GM12878 (cell line): ENCODE results near the gene CARD18. TPM values are rescaled to one million over a fixed set of nuclear protein-coding genes. Genes with fewer than 3 reads are reported as not detected.

Experiments used
- ETV6 ChIP-seq, 2 experiments: fragments of 450-650 bp in 1 of 2; IDR thresholded peaks in 1 of 2; conservative IDR thresholded peaks in 1 of 2; 2 replicates each; pipeline ENCODE4 v1.6.1; 2014; ENCODE audit warnings: antibody characterized with exemption in 1 of 2, borderline replicate concordance in 1 of 2, low read depth in 1 of 2, mild to moderate bottlenecking in 1 of 2, moderate library complexity in 1 of 2
- HDAC6 ChIP-seq: fragments of 200-600 bp; sonication (generic); IDR thresholded peaks from one replicate; pipeline ENCODE4 v1.8.0; 2017; ENCODE audit warnings: antibody characterized with exemption; ENCODE audit not compliant: unreplicated experiment
- NRF1 ChIP-seq: conservative IDR thresholded peaks from 2 replicates; pipeline ENCODE4 v1.6.1; 2011; ENCODE audit warnings: mild to moderate bottlenecking, low read depth, low read length, improper control_type of control experiment
- POLR2AphosphoS2 ChIP-seq: IDR thresholded peaks from 2 replicates; pipeline ENCODE4 v1.6.1; 2011; ENCODE audit warnings: low read depth, mild to moderate bottlenecking, low read length, improper control_type of control experiment, moderate library complexity
- RAD21 ChIP-seq: IDR thresholded peaks from 2 replicates; pipeline ENCODE4 v1.6.1; 2011; ENCODE audit warnings: mild to moderate bottlenecking, low read depth, low read length, moderate library complexity; ENCODE audit not compliant: insufficient read depth
- WRNIP1 ChIP-seq: IDR thresholded peaks from 2 replicates; pipeline ENCODE4 v1.6.1; 2011; ENCODE audit warnings: low read depth, low read length, improper control_type of control experiment, borderline replicate concordance
- YBX1 ChIP-seq: fragments of 450-650 bp; IDR thresholded peaks from 2 replicates; pipeline ENCODE4 v1.6.1; 2016; ENCODE audit warnings: antibody characterized with exemption
- polyA plus RNA-seq, 11 experiments: library from polyadenylated mRNA; depleted of rRNA in 4 of 11; unstranded in 6 of 11; stranded (reverse) in 5 of 11; fragments of >200 nt; fragmentation: Nextera tagmentation in 4 of 11; fragmentation: Illumina TruSeq in 1 of 11; extraction: Ambion mirVana in 4 of 11; extraction: Trizol in 1 of 11; gene quantifications; 1 replicate in 1 of 11; 2 replicates in 10 of 11; pipeline versions ENCODE4 v1.2.1 to v1.2.3, GENCODE V29; 2011 to 2016; ENCODE audit warnings: inconsistent platforms in 2 of 11, missing spikeins in 2 of 11, low read depth in 1 of 11
- total RNA-seq, 4 experiments: library from RNA; depleted of rRNA in 3 of 4; stranded (reverse); fragments of >200 nt in 3 of 4; fragmentation: Illumina TruSeq in 1 of 4; extraction: Trizol in 1 of 4; gene quantifications; 2 replicates each; pipeline versions ENCODE4 v1.2.1 to v1.2.3, GENCODE V29; 2013 to 2021
- TF ChIP-seq, protein P1 (sequence below), 3 experiments: IDR thresholded peaks in 2 of 3; conservative IDR thresholded peaks in 1 of 3; 2 replicates each; pipeline ENCODE4 v1.5.1; 2011; ENCODE audit warnings: low read depth in 3 of 3, low read length in 3 of 3, mild to moderate bottlenecking in 3 of 3, control low read depth in 2 of 3, moderate library complexity in 2 of 3, inconsistent platforms in 1 of 3, mixed read lengths in 1 of 3; ENCODE audit not compliant: control insufficient read depth in 2 of 3, insufficient read depth in 1 of 3; ENCODE audit errors: extremely low read depth in 1 of 3
- TF ChIP-seq, protein P2 (sequence below): fragments of 450-650 bp; IDR thresholded peaks from 2 replicates; pipeline ENCODE4 v1.6.1; 2016; ENCODE audit warnings: mild to moderate bottlenecking
- TF ChIP-seq, protein P3 (sequence below): fragments of 450-650 bp; IDR thresholded peaks from 2 replicates; pipeline ENCODE4 v1.6.1; 2017; ENCODE audit warnings: low read depth, mild to moderate bottlenecking, moderate library complexity
- TF ChIP-seq, protein P4 (sequence below): IDR thresholded peaks from 2 replicates; pipeline ENCODE4 v1.6.1; 2012; ENCODE audit warnings: low read length, inconsistent platforms
- TF ChIP-seq, protein P5 (sequence below): fragments of 450-650 bp; IDR thresholded peaks from 2 replicates; pipeline ENCODE4 v1.6.1; 2016; ENCODE audit warnings: mild to moderate bottlenecking
- TF ChIP-seq, protein P6 (sequence below): fragments of 450-650 bp; IDR thresholded peaks from 2 replicates; pipeline ENCODE4 v1.6.1; 2018; ENCODE audit warnings: borderline replicate concordance, mild to moderate bottlenecking; ENCODE audit not compliant: partially characterized antibody

Gene CARD18
- total and polyA plus RNA-seq, 10 of the 15 experiments (the other 5 are each of a cell fraction or from before 2014, with no cell fraction given), result not detected

DNA sequence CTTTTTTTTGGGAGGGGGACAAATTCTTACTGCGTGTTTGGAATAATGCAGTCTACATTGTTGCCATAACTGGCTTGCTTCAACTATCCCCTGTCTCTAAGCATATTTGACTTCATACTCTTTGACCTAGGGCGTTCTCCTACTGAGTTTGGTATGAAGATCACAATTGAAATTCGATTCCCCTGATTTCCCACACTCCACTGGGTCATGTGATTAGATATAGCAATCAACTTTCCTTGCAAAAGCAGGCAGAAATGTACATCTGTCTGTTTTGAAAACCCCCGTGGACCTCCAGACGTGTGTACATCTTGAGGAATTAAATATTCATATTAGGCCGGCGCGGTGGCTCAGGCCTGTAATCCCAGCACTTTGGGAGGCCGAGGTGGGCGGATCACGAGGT lies 13.8 kb upstream of the CARD18 start (continued):
- TF ChIP-seq, protein P1, sequence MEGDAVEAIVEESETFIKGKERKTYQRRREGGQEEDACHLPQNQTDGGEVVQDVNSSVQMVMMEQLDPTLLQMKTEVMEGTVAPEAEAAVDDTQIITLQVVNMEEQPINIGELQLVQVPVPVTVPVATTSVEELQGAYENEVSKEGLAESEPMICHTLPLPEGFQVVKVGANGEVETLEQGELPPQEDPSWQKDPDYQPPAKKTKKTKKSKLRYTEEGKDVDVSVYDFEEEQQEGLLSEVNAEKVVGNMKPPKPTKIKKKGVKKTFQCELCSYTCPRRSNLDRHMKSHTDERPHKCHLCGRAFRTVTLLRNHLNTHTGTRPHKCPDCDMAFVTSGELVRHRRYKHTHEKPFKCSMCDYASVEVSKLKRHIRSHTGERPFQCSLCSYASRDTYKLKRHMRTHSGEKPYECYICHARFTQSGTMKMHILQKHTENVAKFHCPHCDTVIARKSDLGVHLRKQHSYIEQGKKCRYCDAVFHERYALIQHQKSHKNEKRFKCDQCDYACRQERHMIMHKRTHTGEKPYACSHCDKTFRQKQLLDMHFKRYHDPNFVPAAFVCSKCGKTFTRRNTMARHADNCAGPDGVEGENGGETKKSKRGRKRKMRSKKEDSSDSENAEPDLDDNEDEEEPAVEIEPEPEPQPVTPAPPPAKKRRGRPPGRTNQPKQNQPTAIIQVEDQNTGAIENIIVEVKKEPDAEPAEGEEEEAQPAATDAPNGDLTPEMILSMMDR (IDR thresholded peaks at IDR 0.05 in 2 of 3, conservative IDR thresholded peaks at IDR 0.05 in 1 of 3; ENCODE audit: control insufficient read depth in 2 of 3, extremely low read depth in 1 of 3, insufficient read depth in 1 of 3, low read depth in 3 of 3, low read length in 3 of 3), result no peak
- TF ChIP-seq, protein P2, sequence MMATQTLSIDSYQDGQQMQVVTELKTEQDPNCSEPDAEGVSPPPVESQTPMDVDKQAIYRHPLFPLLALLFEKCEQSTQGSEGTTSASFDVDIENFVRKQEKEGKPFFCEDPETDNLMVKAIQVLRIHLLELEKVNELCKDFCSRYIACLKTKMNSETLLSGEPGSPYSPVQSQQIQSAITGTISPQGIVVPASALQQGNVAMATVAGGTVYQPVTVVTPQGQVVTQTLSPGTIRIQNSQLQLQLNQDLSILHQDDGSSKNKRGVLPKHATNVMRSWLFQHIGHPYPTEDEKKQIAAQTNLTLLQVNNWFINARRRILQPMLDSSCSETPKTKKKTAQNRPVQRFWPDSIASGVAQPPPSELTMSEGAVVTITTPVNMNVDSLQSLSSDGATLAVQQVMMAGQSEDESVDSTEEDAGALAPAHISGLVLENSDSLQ, result no peak
- TF ChIP-seq, protein P3, sequence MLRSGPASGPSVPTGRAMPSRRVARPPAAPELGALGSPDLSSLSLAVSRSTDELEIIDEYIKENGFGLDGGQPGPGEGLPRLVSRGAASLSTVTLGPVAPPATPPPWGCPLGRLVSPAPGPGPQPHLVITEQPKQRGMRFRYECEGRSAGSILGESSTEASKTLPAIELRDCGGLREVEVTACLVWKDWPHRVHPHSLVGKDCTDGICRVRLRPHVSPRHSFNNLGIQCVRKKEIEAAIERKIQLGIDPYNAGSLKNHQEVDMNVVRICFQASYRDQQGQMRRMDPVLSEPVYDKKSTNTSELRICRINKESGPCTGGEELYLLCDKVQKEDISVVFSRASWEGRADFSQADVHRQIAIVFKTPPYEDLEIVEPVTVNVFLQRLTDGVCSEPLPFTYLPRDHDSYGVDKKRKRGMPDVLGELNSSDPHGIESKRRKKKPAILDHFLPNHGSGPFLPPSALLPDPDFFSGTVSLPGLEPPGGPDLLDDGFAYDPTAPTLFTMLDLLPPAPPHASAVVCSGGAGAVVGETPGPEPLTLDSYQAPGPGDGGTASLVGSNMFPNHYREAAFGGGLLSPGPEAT, result no peak
- TF ChIP-seq ETV6 (conservative IDR thresholded peaks at IDR 0.05 in 1 of 2, IDR thresholded peaks at IDR 0.05 in 1 of 2; ENCODE audit: borderline replicate concordance in 1 of 2, low read depth in 1 of 2) (no peak), YBX1 (no peak), POLR2AphosphoS2 (no peak), HDAC6 (no peak), NRF1 (no peak), WRNIP1 (no peak), RAD21 (no peak)
- TF ChIP-seq, protein P4, sequence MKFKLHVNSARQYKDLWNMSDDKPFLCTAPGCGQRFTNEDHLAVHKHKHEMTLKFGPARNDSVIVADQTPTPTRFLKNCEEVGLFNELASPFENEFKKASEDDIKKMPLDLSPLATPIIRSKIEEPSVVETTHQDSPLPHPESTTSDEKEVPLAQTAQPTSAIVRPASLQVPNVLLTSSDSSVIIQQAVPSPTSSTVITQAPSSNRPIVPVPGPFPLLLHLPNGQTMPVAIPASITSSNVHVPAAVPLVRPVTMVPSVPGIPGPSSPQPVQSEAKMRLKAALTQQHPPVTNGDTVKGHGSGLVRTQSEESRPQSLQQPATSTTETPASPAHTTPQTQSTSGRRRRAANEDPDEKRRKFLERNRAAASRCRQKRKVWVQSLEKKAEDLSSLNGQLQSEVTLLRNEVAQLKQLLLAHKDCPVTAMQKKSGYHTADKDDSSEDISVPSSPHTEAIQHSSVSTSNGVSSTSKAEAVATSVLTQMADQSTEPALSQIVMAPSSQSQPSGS, result no peak
- TF ChIP-seq, protein P5, sequence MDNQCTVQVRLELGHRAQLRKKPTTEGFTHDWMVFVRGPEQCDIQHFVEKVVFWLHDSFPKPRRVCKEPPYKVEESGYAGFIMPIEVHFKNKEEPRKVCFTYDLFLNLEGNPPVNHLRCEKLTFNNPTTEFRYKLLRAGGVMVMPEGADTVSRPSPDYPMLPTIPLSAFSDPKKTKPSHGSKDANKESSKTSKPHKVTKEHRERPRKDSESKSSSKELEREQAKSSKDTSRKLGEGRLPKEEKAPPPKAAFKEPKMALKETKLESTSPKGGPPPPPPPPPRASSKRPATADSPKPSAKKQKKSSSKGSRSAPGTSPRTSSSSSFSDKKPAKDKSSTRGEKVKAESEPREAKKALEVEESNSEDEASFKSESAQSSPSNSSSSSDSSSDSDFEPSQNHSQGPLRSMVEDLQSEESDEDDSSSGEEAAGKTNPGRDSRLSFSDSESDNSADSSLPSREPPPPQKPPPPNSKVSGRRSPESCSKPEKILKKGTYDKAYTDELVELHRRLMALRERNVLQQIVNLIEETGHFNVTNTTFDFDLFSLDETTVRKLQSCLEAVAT, result no peak
- TF ChIP-seq, protein P6, sequence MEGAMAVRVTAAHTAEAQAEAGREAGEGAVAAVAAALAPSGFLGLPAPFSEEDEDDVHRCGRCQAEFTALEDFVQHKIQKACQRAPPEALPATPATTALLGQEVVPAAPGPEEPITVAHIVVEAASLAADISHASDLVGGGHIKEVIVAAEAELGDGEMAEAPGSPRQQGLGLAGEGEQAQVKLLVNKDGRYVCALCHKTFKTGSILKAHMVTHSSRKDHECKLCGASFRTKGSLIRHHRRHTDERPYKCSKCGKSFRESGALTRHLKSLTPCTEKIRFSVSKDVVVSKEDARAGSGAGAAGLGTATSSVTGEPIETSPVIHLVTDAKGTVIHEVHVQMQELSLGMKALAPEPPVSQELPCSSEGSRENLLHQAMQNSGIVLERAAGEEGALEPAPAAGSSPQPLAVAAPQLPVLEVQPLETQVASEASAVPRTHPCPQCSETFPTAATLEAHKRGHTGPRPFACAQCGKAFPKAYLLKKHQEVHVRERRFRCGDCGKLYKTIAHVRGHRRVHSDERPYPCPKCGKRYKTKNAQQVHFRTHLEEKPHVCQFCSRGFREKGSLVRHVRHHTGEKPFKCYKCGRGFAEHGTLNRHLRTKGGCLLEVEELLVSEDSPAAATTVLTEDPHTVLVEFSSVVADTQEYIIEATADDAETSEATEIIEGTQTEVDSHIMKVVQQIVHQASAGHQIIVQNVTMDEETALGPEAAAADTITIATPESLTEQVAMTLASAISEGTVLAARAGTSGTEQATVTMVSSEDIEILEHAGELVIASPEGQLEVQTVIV, result no peak
